NCI-H2029 treated with DMSO at 0.1 percent for 48 hours (cell line): Measurements from ENCODE around the gene ARHGAP35.
A peak's percentile ranks its signal among the peaks of the same experiment; 100 is the strongest.
"Not testable (repeated sequence)": the region's sequence is repeated elsewhere in the genome, so short reads cannot be mapped to it uniquely, and the experiment has no call there.

Experiments
- DNase-seq: peaks from one replicate; lab custom pipeline; 2025; lab: John Stamatoyannopoulos, UW

The ARHGAP35 gene

GRCh38 chr19:46844067-46844489 lies 16.7 kb upstream of the ARHGAP35 start:
- DNase-seq = no peak

- no peak for DNase-seq
Measured at GRCh38 chr19:46845959-46846459, 14.8 kb upstream of the ARHGAP35 start.

GRCh38 chr19:46847528-46847927 lies 13.3 kb upstream of the ARHGAP35 start:
- DNase-seq = no peak

- no peak for DNase-seq
Measured at GRCh38 chr19:46848389-46848788, 12.4 kb upstream of the ARHGAP35 start.

- DNase-seq = no peak
Measured at GRCh38 chr19:46849610-46850009, 11.2 kb upstream of the ARHGAP35 start.

GRCh38 chr19:46850228-46851203 lies 10.3 kb upstream of the ARHGAP35 start, which contains the start of gene AP2S1:
Gene AP2S1 (minus strand): TSS chr19:46850846. CDS start chr19:46850766, 80 bp downstream.
- DNase-seq = peak; percentile 96

GRCh38 chr19:46852830-46853229 lies 8.0 kb upstream of the ARHGAP35 start:
- no peak for DNase-seq

GRCh38 chr19:46854698-46855097 lies 6.1 kb upstream of the ARHGAP35 start:
- not testable (repeated sequence) for DNase-seq

GRCh38 chr19:46856062-46857022 lies 4.5 kb upstream of the ARHGAP35 start:
- DNase-seq = peak; percentile 83

GRCh38 chr19:46859637-46860124 lies 1.1 kb upstream of the ARHGAP35 start:
- DNase-seq = peak; percentile 89

GRCh38 chr19:46860125-46860845 lies 512 bp upstream of the ARHGAP35 start:
- peak; percentile 94 for DNase-seq

- peak; percentile 24 for DNase-seq
Measured at GRCh38 chr19:46861691-46862502, 1.1 kb downstream of the ARHGAP35 start.

- DNase-seq = no peak
Measured at GRCh38 chr19:46862503-46862834, 1.7 kb downstream of the ARHGAP35 start.

GRCh38 chr19:46862974-46863632 lies 2.3 kb downstream of the ARHGAP35 start:
- no peak for DNase-seq

- peak; percentile 75 for DNase-seq
Measured at GRCh38 chr19:46863818-46864629, 3.2 kb downstream of the ARHGAP35 start.

GRCh38 chr19:46866407-46867136 lies 5.8 kb downstream of the ARHGAP35 start:
- DNase-seq = peak; percentile 16

- DNase-seq = no peak
Measured at GRCh38 chr19:46867170-46867569, 6.4 kb downstream of the ARHGAP35 start.
